ENCODE results near the gene MAG.

DNA sequence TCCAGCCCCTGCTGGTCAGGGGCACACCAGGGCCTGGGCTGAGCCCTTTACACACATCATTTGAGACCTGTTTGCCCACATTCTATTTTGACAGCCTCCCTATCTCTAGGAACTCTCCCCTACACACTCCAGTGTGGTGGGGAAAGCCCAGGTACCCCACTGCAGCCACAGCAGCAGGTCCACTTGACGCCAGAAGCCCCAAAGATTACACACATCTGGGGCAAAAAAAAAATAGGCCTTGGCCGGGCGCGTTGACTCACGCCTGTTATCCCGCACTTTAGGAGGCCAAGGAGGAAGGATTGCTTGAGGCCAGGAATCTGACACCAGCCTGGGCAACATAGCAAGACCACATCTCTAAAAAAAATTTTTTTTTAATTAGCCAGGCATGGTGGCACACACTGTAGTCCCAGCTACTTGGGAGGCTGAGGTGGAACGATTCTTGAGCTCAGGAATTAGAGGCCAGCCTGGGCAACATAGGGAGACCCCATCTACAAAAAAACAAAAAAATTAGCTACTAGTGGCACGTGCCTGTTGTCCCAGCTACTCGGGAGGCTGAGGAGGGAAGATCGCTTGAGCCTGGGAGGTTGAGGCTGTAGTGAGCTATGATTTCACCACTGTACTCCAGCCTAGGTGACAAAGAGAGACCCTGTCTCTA, 19.0 kb downstream of the MAG start:
- no peak for TF ChIP-seq CTCF (IDR thresholded peaks at IDR 0.05)
- TF ChIP-seq POLR2A (IDR thresholded peaks at IDR 0.05) = no peak
